Measurements from ENCODE around the gene DZIP1.
"Not testable (repeated sequence)": the region's sequence is repeated elsewhere in the genome, so short reads cannot be mapped to it uniquely, and the experiment has no call there.

Gene DZIP1, protein sequence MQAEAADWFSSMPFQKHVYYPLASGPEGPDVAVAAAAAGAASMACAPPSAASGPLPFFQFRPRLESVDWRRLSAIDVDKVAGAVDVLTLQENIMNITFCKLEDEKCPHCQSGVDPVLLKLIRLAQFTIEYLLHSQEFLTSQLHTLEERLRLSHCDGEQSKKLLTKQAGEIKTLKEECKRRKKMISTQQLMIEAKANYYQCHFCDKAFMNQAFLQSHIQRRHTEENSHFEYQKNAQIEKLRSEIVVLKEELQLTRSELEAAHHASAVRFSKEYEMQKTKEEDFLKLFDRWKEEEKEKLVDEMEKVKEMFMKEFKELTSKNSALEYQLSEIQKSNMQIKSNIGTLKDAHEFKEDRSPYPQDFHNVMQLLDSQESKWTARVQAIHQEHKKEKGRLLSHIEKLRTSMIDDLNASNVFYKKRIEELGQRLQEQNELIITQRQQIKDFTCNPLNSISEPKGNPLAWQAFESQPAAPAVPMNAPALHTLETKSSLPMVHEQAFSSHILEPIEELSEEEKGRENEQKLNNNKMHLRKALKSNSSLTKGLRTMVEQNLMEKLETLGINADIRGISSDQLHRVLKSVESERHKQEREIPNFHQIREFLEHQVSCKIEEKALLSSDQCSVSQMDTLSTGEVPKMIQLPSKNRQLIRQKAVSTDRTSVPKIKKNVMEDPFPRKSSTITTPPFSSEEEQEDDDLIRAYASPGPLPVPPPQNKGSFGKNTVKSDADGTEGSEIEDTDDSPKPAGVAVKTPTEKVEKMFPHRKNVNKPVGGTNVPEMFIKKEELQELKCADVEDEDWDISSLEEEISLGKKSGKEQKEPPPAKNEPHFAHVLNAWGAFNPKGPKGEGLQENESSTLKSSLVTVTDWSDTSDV

GRCh38 chr13:95644601-95645052 is at the start of gene DZIP1:
Gene DZIP1 (minus strand): TSS chr13:95644706. CDS start chr13:95642029, 2,677 bp downstream.
- no peak for DNase-seq

DNA sequence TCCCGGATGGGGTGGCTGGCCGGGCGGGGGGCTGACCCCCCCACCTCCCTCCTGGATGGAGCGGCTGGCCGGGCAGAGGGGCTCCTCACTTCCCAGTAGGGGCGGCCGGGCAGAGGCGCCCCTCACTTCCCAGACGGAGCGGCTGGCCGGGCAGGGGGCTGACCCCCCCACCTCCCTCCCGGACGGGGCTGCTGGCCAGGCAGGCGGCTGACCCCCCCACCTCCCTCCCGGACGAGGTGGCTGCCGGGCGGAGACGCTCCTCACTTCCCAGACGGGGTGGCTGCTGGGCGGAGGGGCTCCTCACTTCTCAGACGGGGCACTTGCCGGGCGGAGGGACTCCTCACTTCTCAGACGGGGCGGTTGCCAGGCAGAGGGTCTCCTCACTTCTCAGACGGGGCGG is 46.5 kb upstream of the DZIP1 start:
- DNase-seq, result not testable (repeated sequence)

DNA sequence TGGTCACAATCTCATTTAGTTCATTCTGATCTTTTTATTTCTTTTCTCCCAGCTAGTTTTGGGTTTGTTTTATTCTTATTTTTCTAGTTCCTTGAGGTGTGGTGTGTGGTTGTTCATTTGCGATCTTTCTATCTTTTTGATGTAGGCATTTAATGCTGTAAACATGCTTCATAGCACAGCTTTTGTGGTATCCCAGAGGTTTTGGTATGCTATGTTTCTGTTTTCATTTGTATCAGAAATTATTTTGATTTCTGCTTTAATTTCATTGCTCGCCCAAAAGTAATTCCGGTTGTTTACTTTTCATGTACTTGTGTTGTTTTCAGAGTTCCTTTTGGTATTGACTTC is 45.0 kb upstream of the DZIP1 start:
- no peak for DNase-seq

DNA sequence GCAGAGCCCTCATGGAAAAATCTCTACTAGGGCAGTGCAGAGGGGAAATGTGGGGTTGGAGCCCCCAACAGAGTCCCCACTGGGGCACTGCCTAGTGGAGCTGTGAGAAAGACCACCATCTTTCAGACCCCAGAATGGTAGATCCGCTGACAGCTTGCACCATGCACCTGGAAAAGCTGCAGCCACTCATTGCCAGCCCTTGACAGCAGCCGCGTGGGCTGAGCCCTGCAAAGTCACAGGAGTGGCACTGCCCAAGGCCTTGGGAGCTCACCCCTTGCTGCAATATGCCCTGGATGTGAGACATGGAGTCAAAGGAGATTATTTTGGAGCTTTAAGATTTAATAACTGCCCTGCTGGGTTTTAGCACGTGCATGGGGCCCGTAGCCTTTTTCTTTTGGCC is 40.5 kb upstream of the DZIP1 start:
- DNase-seq, result not testable (repeated sequence)

DNA sequence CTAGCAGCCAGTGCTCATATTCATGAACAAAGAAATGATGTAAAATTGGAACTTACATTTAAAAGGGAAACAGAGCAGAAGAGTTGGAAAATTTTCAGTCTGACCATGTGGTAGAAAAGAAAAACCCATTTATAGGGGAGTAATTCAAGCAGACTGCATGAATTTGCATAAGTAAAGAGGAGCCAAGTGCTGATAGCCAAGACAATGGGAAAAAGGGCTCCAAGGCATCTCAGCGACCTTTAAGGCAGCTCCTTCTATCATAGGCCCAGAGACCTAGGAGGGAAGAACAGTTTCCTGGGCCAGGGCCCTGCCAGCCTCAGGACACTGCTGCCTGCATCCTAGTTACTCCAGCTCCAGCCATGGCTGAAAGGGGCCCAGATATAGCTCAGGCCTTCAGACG is 39.9 kb upstream of the DZIP1 start:
- DNase-seq, result no peak

DNA sequence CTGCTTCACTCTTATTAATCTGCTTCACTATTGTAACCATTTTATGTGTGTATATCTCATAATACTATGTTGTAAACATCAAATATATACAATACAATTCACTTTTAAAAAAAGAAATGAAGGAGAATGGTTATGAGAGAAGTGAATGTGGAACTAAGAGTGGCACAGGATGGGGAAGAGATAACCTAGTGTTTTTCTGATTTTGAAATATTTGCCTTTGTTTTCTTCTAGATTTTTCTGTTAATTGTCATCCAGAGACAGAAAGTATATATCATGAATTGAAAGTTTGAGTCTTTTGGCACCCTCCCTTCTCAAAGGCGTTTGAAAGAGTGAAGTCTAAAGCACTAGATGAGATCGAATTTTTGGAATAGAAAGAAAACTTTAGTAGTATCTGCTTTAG is 35.2 kb upstream of the DZIP1 start:
- DNase-seq, result no peak

- no peak for DNase-seq
Observed at GRCh38 chr13:95678967-95679366, 34.5 kb upstream of the DZIP1 start.

GRCh38 chr13:95677564-95678266 is 33.2 kb upstream of the DZIP1 start:
- DNase-seq, result no peak

DNA sequence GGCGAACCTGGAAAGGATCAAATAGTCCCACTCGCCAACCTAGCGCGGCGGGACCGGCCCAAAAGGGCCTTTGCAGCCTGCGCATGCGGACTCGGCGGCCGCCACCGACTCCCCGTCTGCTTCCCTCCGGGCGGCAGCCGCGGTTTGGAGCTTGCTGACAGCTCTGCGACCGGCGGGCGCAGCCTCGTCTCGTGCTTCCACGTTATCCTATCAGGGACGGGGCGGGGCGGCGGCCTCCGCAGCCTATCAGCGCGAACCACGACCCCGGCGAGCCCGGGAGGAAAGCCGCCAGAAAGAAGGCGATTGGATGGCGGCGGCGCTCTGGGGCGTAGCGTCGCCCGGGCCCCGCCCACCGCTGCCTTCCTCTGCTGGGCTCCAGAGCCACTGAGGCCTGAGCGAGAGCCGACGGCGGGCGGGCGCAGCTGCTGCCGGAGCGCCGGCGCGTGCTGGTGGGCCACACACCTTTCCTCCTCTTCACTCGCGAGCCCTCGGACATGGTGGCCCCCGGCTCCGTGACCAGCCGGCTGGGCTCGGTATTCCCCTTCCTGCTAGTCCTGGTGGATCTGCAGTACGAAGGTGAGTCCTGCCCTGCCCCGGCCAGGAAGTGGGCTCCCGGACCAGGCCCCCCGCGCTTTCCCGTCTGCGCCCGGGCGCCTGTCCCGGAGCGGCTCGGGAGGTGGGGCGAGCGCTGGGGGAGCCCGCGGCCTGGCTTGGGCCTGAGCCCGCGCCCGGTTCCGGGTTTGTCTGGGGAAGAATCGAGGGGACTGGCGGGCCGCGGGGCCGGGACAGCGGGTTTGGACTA is 32.5 kb upstream of the DZIP1 start, which contains the start of gene DNAJC3:
Gene DNAJC3 (plus strand): TSS at position 378 of the 802 bp plus-strand sequence. CDS start 117 bp downstream, at position 495.
- DNase-seq, result peak; percentile 99

- no peak for DNase-seq
Observed at GRCh38 chr13:95676105-95676761, 31.7 kb upstream of the DZIP1 start.

- no peak for DNase-seq
Observed at GRCh38 chr13:95671597-95671996, 27.1 kb upstream of the DZIP1 start.

- not testable (repeated sequence) for DNase-seq
Observed at GRCh38 chr13:95667235-95667634, 22.7 kb upstream of the DZIP1 start.

DNA sequence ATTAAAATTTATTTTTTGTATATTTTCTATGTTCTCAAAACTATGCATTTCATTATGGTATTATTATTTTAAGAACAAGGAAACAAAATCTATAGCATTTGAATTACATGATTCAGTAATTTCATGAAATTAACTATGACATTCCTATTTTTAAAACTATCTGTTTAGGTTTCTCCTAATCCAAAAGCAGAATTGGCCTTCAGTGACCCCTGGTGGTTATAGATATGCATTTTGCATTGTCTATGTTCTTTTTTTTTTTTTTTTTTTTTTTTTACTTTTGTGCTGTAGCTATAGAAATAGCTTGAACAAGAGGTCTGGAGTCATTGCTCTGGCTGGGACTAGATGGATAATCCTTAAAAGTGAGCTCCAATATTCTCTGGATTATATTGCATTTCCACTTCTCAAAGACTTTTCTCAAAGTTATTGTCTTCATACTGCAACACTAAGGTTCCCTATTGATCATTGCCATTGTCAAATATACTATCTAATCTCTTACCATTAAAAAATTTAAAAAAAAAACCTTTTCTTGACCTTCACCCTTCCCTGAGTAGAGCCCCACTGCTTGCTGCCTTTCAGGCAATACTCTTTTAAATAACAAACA is 16.6 kb upstream of the DZIP1 start:
- DNase-seq, result no peak

DNA sequence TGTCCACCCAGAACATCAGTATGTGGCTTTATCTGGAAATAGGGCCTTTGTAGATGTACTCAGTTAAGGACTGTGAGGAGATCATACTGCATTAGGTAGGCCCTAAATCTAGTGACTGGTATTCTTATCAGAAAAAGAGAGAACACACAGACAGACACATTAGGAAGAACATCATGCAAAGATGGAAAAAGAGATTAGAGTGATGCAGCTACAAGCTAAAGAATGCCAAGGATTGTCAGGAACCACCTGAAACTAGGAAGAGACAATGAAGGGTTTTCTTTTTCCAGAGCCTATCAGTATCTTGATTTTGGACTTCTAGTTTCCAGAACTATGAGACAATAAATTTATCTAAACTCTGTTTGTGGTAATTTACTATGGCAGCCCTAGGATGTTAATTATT is 15.0 kb upstream of the DZIP1 start:
- DNase-seq, result no peak

DNA sequence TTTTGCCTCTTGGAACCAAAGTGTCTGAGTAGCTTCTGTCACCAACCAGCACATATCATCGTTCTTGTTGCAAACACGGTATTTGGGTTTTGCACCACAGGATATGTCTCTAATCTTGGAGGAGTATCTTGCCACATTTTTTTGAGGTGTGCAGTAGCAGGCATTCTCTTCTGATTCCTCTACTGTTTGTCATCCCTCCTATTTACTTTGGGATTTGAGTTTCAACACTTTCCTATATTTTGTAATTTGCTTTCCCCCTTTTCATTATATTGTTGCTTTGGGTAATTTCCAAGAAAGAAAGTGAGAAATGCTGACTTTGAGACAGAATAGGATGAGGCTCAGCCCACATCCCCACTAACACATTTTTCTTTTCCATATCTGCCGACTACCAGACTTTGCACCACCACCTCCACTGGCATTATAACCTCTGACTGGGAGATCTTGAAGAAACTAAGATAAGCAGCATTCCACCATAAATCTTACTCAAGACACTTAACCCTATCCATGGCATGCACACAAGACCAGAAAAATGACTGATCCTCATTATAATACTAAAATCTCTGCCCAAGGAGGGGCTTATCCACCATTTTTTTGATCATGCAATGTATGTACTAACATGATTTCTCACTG is 12.0 kb upstream of the DZIP1 start:
- no peak for DNase-seq

DNA sequence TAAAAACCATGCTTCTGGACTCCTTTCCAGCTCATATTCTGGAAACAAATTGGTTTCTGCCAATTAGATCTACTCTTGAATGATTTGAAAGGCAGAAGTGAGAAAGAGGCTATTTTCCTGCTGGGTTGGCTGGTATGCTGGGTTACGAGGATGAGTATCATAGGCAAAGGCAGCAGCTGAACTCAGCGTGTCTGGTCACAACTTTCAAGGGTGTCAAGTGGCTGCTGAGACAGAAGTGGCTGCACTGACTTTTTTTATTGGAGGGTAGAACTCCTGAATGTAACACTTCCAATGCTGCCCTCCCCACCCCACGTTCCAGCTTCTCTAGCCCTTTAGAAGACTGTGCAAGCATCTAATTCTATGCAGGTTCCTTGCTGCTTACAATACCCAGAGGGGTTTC is 8.3 kb upstream of the DZIP1 start:
- no peak for DNase-seq

- DNase-seq, result no peak
Observed at GRCh38 chr13:95652244-95652764, 7.8 kb upstream of the DZIP1 start.

DNA sequence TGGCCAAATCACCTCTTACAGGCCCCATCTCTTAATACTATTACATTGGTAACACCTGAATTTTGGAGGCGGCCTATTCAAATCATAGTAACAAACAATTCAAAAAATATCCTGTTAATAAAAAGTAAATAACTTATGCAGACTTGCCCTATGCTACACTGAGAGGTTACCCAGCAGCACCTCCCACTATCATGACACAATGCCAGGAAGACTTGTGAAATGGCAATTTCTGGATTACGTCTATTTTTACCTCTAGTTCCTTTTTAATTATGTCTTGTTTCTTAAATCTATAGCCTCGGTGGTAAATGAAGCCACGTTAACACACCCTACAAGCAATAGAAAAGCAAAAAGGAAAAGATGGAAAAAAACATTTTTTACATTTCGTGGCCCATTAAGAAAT is 6.2 kb upstream of the DZIP1 start:
- no peak for DNase-seq

- DNase-seq, result no peak
Observed at GRCh38 chr13:95647321-95647720, 2.8 kb upstream of the DZIP1 start.

DNA sequence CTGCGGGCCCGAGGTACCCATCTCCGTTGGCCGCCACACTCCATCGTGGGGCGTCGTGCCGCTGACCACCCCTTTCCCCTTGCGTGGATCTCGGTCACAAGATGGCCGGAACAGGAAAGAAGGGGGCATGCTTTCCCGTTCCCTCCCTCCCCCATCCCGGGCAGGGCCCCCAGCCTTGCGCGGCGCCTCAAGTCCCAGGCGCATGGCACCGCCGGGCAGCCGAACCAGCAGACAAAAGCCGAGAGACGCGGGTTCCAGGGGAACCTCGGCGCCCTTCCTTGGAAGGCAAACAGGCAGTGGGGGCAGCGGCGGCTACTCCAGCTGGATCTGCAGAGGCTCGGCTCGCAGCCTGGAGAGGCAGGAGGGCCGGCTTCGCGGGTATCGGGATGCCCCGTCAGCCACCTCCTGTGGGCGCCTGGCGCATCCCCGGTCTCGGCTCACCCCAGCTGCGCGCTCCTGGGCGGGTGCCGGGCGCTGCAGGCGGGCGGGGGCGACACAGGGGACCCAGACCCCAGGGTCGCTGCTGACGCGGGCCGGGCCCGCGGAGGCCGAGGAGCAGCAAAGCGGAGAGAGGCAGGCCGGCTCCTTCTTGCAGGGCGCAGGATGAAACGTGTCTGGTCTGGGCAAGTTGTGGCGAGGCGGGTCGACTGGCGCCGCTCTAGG is 439 bp downstream of the DZIP1 start:
- no peak for DNase-seq
